Astrocyte of the spinal cord (primary cell): Measurements from ENCODE around the gene HBG1.
"Not testable (repeated sequence)": the region's sequence is repeated elsewhere in the genome, so short reads cannot be mapped to it uniquely, and the experiment has no call there.

Source experiments
- DNase-seq: peaks from one replicate; pipeline ENCODE4 v3.0.0; 2011; ENCODE audit warnings: low read depth, low spot score
- H3K4me3 ChIP-seq: 2 replicates; pipeline ENCODE4 v1.5.1; 2011; ENCODE audit warnings: low read depth, mild to moderate bottlenecking, low read length, moderate library complexity
- in situ Hi-C: cut with HindIII; loops from 2 replicates; pipeline ENCODE4 v1.10.0; 2017; ENCODE audit warnings: low sequenced_read_pairs
- TF ChIP-seq, protein P1 (sequence below): IDR thresholded peaks from 2 replicates; pipeline ENCODE4 v1.5.1; 2012; ENCODE audit warnings: low read depth, mild to moderate bottlenecking, low read length, inconsistent platforms

HBG1 gene

DNA sequence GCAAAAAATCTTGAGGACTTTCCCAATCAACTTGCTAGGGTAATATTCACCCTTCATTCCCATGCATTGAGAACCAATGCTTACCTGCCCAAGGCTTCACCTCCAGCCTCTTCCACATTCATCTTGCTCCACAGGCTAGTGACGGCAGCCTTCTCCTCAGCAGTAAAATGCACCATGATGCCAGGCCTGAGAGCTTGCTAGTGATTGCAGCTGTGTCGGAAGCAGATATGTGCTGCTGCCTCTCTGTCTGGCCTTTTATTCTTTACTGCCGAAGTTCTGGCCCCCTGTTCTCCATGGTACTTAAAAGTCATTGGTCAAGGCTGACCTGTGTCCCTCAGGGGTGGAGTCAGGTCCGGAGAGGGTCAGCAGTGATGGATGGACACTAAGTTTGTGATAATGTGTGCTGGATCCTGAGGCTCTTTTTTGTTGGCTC is 20.1 kb upstream of the HBG1 start, which contains the start of gene HBE1:
Gene HBE1 (minus strand): TSS at position 231 of the 433 bp plus-strand sequence. CDS start 55 bp downstream, at position 176.
- no peak for DNase-seq
- H3K4me3 ChIP-seq = no peak within 1 kb of the TSS
- TF ChIP-seq, protein P1, sequence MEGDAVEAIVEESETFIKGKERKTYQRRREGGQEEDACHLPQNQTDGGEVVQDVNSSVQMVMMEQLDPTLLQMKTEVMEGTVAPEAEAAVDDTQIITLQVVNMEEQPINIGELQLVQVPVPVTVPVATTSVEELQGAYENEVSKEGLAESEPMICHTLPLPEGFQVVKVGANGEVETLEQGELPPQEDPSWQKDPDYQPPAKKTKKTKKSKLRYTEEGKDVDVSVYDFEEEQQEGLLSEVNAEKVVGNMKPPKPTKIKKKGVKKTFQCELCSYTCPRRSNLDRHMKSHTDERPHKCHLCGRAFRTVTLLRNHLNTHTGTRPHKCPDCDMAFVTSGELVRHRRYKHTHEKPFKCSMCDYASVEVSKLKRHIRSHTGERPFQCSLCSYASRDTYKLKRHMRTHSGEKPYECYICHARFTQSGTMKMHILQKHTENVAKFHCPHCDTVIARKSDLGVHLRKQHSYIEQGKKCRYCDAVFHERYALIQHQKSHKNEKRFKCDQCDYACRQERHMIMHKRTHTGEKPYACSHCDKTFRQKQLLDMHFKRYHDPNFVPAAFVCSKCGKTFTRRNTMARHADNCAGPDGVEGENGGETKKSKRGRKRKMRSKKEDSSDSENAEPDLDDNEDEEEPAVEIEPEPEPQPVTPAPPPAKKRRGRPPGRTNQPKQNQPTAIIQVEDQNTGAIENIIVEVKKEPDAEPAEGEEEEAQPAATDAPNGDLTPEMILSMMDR = no peak
- in situ Hi-C loops = no loop called here

DNA sequence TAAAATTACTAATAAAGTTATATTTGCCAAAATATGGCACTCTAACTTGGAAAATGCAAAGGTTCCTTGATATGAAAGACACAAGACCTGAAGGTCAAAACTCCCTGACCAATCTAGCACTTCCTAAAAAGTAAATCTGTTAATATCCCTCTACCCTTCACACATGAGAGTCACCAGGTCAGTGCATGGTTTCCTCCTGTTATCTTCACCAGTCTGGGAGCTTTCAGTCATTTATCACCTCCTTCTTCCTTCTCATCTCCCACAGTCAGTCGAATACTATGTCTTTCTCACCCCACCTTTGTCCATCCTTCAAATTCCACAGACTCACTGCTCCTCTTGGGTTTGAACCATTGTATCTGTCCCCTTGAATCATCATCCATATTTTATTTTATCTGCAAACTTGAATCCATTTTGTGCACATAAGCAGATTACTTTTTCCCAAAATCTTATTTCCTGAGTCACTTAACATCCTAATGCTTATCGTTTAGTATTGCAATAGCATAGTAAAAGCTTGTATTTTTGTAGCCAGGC is 17.4 kb upstream of the HBG1 start:
- TF ChIP-seq, protein P1 = no peak
- DNase-seq = no peak
- no peak overlapping the region for H3K4me3 ChIP-seq
- in situ Hi-C loops = no loop called here

DNA sequence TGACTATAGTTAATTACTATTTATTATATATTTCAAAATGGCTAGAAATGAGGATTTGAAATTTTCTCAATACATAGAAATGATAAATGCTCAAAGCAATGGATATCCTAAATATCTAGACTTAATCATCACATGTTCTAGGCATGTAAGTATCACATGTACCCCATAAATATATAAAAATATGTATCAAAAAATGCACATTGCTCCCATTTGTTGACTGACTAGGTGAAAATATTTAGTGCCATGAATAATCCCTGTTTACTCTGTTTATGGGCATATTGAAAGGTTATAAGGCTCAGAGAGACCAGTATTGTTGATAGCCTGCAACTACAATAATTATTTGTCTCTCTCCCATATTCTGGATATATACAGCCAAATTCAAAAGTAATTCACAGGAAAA is 17.0 kb upstream of the HBG1 start:
- DNase-seq = no peak
- TF ChIP-seq, protein P1 = no peak
- no peak overlapping the region for H3K4me3 ChIP-seq
- in situ Hi-C loops = no loop called here

DNA sequence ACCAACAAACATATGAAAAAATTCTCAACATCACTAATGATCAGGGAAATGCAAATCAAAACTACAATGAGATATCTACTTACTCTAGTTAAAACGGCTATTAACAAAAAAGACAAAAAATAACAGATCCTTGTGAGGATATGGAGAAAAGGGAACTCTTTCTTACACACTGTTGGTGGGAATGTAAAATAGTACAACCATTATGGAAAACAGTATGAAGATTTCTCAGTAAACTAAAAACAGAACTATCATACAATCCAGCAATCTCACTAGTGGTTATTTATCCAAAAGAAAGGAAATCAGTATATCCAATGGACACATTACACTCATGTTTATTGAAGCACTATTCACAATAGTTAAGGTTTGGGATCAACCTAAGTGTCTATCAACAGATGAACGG is 16.2 kb upstream of the HBG1 start:
- in situ Hi-C loops = no loop called here
- DNase-seq = no peak
- H3K4me3 ChIP-seq = no peak overlapping the region
- TF ChIP-seq, protein P1 = no peak

DNA sequence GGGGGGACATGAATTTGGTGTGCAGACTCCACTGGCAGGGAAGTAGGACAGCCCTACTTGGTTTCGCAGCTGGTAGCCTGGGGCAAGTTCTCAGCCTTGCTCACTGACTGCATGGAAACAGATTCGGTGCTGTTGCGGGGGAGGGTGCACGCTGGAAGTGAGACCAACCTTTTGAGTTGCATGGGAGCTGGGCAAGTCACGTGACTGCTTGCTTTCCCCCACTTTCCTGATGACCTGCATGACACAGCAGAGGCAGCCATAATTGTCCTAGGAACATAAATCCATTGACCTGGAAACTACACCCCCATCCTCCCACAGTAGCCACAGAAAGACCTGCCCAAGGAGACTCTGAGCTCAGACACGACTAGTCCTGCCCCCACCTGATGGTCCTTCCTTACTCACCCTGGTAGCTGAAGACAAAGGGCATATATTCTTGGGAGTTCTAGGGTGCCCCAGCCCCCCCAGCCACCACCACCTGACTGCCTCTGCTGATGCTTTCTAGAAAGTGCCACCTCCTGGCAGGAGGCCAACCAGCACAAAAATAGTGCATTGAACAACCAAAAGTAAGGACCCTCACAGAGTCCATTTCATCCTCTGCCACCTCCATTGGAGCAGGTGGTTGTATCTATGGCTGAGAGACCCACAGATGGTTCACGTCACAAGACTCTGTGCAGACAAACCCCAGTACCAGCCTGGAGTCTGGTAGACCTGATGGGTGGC is 9.0 kb upstream of the HBG1 start:
- in situ Hi-C loops = no loop called here
- no peak for DNase-seq
- H3K4me3 ChIP-seq = no peak overlapping the region
- TF ChIP-seq, protein P1 = no peak

DNA sequence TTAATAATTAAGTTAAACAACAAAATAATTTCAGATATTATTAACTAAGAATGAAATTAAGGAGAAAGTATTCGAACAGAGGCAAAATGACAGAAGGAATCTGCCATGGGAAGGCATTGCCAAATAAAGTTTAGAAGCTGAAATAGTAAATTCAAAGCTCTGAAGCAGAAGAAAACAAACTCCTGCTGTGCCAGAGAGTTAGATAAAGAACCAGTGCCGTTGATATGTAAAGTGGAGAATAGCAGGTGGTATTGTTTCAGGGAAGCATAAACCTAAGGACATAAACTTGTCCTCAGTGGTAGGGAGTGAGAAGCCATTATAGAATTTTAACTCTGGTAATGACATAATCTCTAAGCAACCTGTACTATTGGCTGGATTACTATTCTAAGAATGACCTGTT is 7.6 kb upstream of the HBG1 start:
- in situ Hi-C loops = no loop called here
- no peak overlapping the region for H3K4me3 ChIP-seq
- DNase-seq = no peak
- TF ChIP-seq, protein P1 = no peak

DNA sequence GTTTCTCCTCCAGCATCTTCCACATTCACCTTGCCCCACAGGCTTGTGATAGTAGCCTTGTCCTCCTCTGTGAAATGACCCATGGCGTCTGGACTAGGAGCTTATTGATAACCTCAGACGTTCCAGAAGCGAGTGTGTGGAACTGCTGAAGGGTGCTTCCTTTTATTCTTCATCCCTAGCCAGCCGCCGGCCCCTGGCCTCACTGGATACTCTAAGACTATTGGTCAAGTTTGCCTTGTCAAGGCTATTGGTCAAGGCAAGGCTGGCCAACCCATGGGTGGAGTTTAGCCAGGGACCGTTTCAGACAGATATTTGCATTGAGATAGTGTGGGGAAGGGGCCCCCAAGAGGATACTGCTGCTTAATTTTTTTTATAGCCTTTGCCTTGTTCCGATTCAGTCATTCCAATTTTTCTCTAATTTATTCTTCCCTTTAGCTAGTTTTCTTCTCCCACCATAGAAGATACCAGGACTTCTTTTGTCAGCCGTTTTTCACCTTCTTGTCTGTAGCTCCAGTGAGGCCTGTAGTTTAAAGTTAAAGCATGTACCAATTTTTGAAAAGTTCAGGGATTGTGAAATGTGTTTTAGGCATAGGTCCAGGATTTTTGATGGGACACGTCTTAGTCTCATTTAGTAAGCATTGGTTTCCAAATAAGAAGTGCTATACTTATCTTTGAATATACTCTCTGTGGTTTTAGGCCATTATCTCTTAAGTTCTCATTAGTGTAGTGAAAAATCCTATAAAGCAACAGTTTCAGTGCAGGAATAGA is 5.2 kb upstream of the HBG1 start, which contains the start of gene HBG2:
Gene HBG2 (minus strand): TSS at position 136 of the 768 bp plus-strand sequence. CDS start 53 bp downstream, at position 83.
- DNase-seq, H3K4me3 ChIP-seq, in situ Hi-C loops: not testable (repeated sequence)

DNA sequence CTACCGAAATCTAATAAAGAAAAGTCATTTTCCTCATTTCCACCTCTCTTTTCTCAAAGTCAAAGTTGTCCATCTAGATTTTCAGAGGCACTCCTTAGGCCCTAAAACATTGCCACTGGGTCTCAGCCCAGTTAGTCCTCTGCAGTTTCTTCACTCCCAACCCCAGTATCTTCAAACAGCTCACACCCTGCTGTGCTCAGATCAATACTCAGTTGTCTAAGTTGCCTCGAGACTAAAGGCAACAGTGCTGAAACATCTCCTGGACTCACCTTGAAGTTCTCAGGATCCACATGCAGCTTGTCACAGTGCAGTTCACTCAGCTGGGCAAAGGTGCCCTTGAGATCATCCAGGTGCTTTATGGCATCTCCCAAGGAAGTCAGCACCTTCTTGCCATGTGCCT is 4.4 kb upstream of the HBG1 start:
- H3K4me3 ChIP-seq, DNase-seq, in situ Hi-C loops: not testable (repeated sequence)

DNA sequence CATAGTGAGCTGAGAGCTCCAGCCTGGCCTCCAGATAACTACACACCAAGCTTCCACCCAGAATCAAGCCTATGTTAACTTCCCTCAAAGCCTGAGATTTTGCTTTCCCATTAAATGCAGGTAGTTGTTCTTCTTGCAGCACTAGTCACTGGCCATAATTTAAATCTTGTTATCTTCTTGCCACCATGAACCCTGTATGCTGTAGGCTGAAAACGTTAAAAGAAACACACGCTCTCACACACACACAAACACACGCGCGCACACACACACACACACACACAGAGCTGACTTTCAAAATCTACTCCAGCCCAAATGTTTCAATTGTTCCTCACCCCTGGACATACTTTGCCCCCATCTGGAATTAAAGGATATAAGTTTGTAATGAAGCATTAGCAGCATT is 3.8 kb upstream of the HBG1 start:
- in situ Hi-C loops, DNase-seq, H3K4me3 ChIP-seq: not testable (repeated sequence)
